Neutrophil (primary cell): ENCODE measurements around the gene SERPINE2.

Experiments used
- H3K27ac ChIP-seq: fragments of 200-600 bp; sonication (generic); 2 replicates; pipeline ENCODE4 v1.5.1; 2016; ENCODE audit warnings: mild to moderate bottlenecking, moderate library complexity
- H3K27me3 ChIP-seq: fragments of 200-600 bp; sonication (generic); 2 replicates; pipeline ENCODE4 v1.6.0; 2016; ENCODE audit warnings: mild to moderate bottlenecking
- H3K36me3 ChIP-seq: fragments of 200-600 bp; sonication (generic); 2 replicates; pipeline ENCODE4 v1.5.1; 2017
- H3K4me1 ChIP-seq, 2 experiments: fragments of 200-600 bp in 1 of 2; sonication (generic) in 1 of 2; 1 replicate in 1 of 2; 2 replicates in 1 of 2; pipeline versions ENCODE4 v1.5.1 to v1.6.1; 2013 to 2016; ENCODE audit warnings: low read depth in 1 of 2, low read length in 1 of 2, mild to moderate bottlenecking in 1 of 2, moderate library complexity in 1 of 2; ENCODE audit not compliant: control insufficient read depth in 1 of 2, insufficient read depth in 1 of 2
- H3K4me3 ChIP-seq, 2 experiments: fragments of 200-600 bp in 1 of 2; sonication (generic) in 1 of 2; 1 replicate in 1 of 2; 2 replicates in 1 of 2; pipeline ENCODE4 v1.5.1; 2013 to 2016; ENCODE audit warnings: low read depth in 1 of 2, low read length in 1 of 2, mild to moderate bottlenecking in 1 of 2, moderate library complexity in 1 of 2
- H3K9me3 ChIP-seq: fragments of 200-600 bp; sonication (generic); 2 replicates; pipeline ENCODE4 v1.5.1; 2016
- TF ChIP-seq, protein P1 (sequence below): fragments of 200-600 bp; sonication (generic); IDR thresholded peaks from 2 replicates; pipeline ENCODE4 v1.5.1; 2016; ENCODE audit warnings: antibody characterized with exemption

The SERPINE2 gene

DNA sequence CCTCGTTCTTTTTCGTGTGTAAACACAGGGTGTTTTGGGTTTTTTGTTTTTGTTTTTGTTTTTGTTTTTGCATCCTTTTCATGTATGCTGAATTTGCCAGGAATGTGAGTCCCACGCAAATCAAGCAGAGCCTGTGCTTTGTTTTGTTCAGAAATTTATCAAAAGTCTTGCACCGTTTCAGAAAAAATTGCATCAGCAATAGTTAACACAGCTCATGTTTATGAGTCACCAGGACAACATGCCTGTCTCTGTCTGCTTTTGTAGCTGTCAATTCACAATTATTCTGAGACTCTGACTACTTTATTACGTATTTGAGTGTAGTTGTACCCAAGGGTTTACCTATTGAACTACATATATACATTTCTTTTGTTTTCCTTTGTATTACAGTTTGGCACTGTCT, 43.5 kb downstream of the SERPINE2 start:
- TF ChIP-seq, protein P1, sequence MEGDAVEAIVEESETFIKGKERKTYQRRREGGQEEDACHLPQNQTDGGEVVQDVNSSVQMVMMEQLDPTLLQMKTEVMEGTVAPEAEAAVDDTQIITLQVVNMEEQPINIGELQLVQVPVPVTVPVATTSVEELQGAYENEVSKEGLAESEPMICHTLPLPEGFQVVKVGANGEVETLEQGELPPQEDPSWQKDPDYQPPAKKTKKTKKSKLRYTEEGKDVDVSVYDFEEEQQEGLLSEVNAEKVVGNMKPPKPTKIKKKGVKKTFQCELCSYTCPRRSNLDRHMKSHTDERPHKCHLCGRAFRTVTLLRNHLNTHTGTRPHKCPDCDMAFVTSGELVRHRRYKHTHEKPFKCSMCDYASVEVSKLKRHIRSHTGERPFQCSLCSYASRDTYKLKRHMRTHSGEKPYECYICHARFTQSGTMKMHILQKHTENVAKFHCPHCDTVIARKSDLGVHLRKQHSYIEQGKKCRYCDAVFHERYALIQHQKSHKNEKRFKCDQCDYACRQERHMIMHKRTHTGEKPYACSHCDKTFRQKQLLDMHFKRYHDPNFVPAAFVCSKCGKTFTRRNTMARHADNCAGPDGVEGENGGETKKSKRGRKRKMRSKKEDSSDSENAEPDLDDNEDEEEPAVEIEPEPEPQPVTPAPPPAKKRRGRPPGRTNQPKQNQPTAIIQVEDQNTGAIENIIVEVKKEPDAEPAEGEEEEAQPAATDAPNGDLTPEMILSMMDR, result no peak
- no peaks in the 10 kb centered on the region for H3K36me3 ChIP-seq
- H3K4me1 ChIP-seq, result no peaks in the 10 kb centered on the region
- H3K27ac ChIP-seq, result no peak overlapping the region
- H3K4me3 ChIP-seq, result no peak overlapping the region
- H3K9me3 ChIP-seq, result no peaks in the 10 kb centered on the region
- H3K27me3 ChIP-seq, result no peaks in the 10 kb centered on the region

DNA sequence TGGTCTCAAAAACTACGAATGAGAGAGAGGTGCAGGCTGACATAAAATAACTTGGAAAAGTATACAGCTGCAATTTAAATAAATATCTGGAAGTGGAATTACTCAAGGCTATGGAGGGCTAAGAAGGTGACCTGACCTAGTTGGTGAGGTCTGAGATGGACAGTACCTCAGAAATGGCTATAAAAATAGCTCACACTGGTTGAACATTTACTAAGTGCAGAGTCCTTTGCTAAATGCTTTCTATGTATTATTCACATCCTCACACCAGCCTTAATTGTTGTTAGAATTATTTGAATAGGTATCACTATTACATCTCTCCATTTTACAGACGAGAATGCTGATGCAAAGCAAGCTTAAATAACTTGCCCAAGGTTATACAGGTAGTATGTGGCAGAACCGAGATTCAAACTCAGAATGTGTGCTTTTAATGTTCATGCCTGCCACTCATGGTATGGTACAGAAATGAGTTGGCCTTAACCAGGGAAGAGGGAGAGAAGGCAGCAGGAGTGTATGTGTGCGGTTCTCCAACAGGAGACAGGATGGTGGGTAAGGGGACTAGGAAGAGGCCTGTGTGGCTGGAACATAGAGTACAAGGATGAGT, 44.4 kb downstream of the SERPINE2 start:
- H3K4me1 ChIP-seq, result no peaks in the 10 kb centered on the region
- H3K36me3 ChIP-seq, result no peaks in the 10 kb centered on the region
- no peaks in the 10 kb centered on the region for H3K27me3 ChIP-seq
- no peak overlapping the region for H3K4me3 ChIP-seq
- no peak overlapping the region for H3K27ac ChIP-seq
- TF ChIP-seq, protein P1, result no peak
- H3K9me3 ChIP-seq, result no peaks in the 10 kb centered on the region

DNA sequence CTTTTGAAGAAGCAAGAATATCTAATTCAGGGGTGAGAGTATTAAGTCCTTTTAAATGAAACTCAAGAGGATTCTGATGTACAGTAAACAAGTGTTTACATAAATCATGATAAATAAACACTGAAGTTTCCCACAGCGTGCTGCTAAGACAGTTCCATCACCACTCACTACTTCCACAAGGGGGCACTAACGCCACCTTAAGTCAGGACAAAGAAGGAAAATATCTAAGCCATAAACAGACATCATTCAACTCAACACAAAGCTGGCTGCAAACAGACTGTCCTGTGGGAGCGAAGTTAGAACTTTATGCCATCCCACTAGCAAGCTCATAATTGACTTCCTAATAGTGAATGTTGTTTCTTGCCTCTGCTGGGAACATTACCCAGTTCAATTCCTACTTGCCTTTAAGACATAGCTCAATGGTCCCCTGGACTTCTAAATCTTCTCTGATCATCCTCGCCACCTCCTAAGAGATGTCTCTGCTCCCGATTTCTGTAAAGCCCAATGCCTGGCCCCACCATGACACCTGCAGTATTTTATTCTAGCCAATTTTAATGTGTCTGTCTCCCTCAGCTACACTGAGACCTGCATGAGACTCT, 45.4 kb downstream of the SERPINE2 start:
- TF ChIP-seq, protein P1, result peak; percentile 40
- Histone ChIP-seq H3K27ac (no peak overlapping the region), H3K36me3 (no peaks in the 10 kb centered on the region)

DNA sequence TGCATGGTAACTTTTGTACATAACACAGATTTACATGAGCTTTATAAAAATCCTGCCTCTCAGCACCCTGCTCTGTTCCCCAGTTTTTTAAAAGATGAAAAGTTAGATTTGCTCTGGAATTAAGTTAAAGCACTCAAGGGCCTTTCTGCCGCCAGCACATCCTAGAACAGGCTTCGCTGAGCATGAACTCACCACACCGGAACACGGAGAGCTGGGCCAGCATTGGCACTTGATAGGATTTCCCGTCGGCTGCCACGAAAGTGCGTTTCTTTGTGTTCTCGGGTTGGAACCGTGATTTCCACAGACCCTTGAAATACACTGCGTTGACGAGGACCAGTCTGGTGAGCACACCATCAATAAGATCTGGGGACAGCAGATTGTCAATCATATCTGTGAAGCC, 47.5 kb downstream of the SERPINE2 start:
- Histone ChIP-seq H3K4me1 (no peaks in the 10 kb centered on the region), H3K4me3 (no peak overlapping the region), H3K27me3 (no peaks in the 10 kb centered on the region), H3K36me3 (no peaks in the 10 kb centered on the region), H3K9me3 (no peaks in the 10 kb centered on the region), H3K27ac (no peak overlapping the region)
- TF ChIP-seq, protein P1, result no peak

More for the DNA sequence above, 45.4 kb downstream of the SERPINE2 start:
- no peak overlapping the region for H3K4me3 ChIP-seq
- H3K27me3 ChIP-seq, result no peaks in the 10 kb centered on the region
- H3K9me3 ChIP-seq, result no peaks in the 10 kb centered on the region
- H3K4me1 ChIP-seq, result no peaks in the 10 kb centered on the region

DNA sequence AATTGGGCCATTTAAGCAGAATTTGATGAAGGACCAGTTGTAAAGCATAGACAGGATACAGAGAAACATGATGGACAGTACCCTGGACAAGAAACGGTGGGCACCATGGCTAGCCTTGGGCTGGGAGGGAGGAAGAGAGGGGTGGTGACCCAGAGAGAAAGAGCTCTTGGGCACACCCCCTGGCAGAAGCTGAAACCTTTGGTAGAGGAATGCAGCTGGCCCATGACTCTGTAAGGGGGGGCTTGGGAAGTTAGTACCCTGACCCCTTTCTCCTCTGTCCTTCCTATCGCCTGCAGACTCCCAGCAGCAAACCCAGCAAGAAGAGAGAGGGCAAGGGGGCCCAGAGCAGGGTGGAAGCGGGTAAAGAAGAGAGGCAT, 49.2 kb downstream of the SERPINE2 start:
- no peaks in the 10 kb centered on the region for H3K36me3 ChIP-seq
- H3K4me3 ChIP-seq, result no peak overlapping the region
- H3K4me1 ChIP-seq, result no peaks in the 10 kb centered on the region
- H3K9me3 ChIP-seq, result no peaks in the 10 kb centered on the region
- H3K27ac ChIP-seq, result no peak overlapping the region
- TF ChIP-seq, protein P1, result no peak
- H3K27me3 ChIP-seq, result no peaks in the 10 kb centered on the region
